Natural killer cell (primary cell): ENCODE results near the gene DTNB. TPM values are rescaled to one million over a fixed set of nuclear protein-coding genes. Genes with fewer than 3 reads are reported as not detected.
"Not testable (repeated sequence)": the region's sequence is repeated elsewhere in the genome, so short reads cannot be mapped to it uniquely, and the experiment has no call there.

Experiments used
- ATAC-seq, 3 donors: fragments of 150-1000 bp in 2 of 3; fragments of 200-7000 bp in 1 of 3; cut with Tn5 transposase; 1 replicate in 1 of 3; 2 replicates in 2 of 3; pipeline ENCODE4 v1.10.0; 2021; ENCODE audit warnings: mild to moderate bottlenecking in 2 of 3, moderate library complexity in 2 of 3
- DNase-seq, 2 donors: peaks; one replicate each; pipeline versions ENCODE4 v3.0.0 to v3.0.0-alpha.2; 2013 to 2021; ENCODE audit warnings: mixed read lengths in 1 of 2
- H3K27ac ChIP-seq: one replicate; pipeline ENCODE4 v1.5.1; 2013; ENCODE audit warnings: mild to moderate bottlenecking, low read length
- H3K27me3 ChIP-seq: one replicate; pipeline ENCODE4 v1.6.1; 2013; ENCODE audit warnings: low read length; ENCODE audit not compliant: control insufficient read depth, insufficient read depth
- H3K36me3 ChIP-seq: one replicate; pipeline ENCODE4 v1.6.1; 2013; ENCODE audit warnings: low read length; ENCODE audit not compliant: control insufficient read depth, insufficient read depth
- H3K4me1 ChIP-seq: one replicate; pipeline ENCODE4 v1.6.1; 2013; ENCODE audit warnings: low read length; ENCODE audit not compliant: control insufficient read depth, insufficient read depth
- H3K4me3 ChIP-seq: one replicate; pipeline ENCODE4 v1.5.1; 2013; ENCODE audit warnings: low read length
- H3K9me3 ChIP-seq: one replicate; pipeline ENCODE4 v1.6.1; 2013; ENCODE audit warnings: low read length; ENCODE audit not compliant: control insufficient read depth, insufficient read depth
- H3K27ac Mint-ChIP-seq, 2 donors: one replicate each; pipeline ENCODE4 v1.8.0; 2022; ENCODE audit warnings: mild to moderate bottlenecking in 2 of 2, mixed read lengths in 2 of 2, moderate library complexity in 1 of 2
- H3K27me3 Mint-ChIP-seq, 2 donors: one replicate each; pipeline ENCODE4 v1.8.0; 2022; ENCODE audit warnings: low read depth in 2 of 2, mixed read lengths in 2 of 2
- H3K36me3 Mint-ChIP-seq: one replicate; pipeline ENCODE4 v1.8.0; 2022; ENCODE audit warnings: mixed read lengths
- H3K4me1 Mint-ChIP-seq, 2 donors: one replicate each; pipeline ENCODE4 v1.8.0; 2022; ENCODE audit warnings: mixed read lengths in 2 of 2
- H3K4me3 Mint-ChIP-seq: one replicate; pipeline ENCODE4 v1.8.0; 2022; ENCODE audit warnings: mild to moderate bottlenecking, moderate library complexity, mixed read lengths
- H3K9me3 Mint-ChIP-seq, 2 donors: one replicate each; pipeline ENCODE4 v1.8.0; 2022; ENCODE audit warnings: mixed read lengths in 2 of 2
- CTCF ChIP-seq: fragments of 200-600 bp; IDR thresholded peaks from one replicate; pipeline ENCODE4 v1.8.0; 2022; ENCODE audit warnings: antibody characterized with exemption
- WGBS: methylation state at CpG from one replicate; pipeline ENCODE4 v1.1.7; 2013; ENCODE audit warnings: missing lambda C conversion rate; ENCODE audit not compliant: insufficient coverage; 5-methylcytosine and 5-hydroxymethylcytosine counted together
- intact Hi-C: fragments of 100-400 bp; cut with micrococcal nuclease; formaldehyde crosslinking; loops from one replicate; pipeline ENCODE4 v1.14.2; 2022
- total RNA-seq, 4 donors: library from RNA; stranded (reverse); fragments of 120-200 nt in 1 of 4; gene quantifications; one replicate each; pipeline versions ENCODE4 v1.2.3 to v1.2.4, GENCODE V29; 2013 to 2022

Gene DTNB
- total RNA-seq, 3 donors from 2014 or later (not counting 1 experiment from before 2014, with no cell fraction given), result 20.8 to 33.7 (median 23.6) TPM

- Mint-ChIP-seq H3K27ac (no peak overlapping the region), H3K9me3 (no peaks in the 10 kb centered on the region), H3K36me3 (no peaks in the 10 kb centered on the region), H3K27me3 (no peaks in the 10 kb centered on the region), H3K4me3 (no peak overlapping the region), H3K4me1 (no peaks in the 10 kb centered on the region)
- 86% methylated on average over 1 of the region's 1 CpG for WGBS
- Histone ChIP-seq H3K9me3 (no peaks in the 10 kb centered on the region), H3K4me3 (no peak overlapping the region), H3K4me1 (no peaks in the 10 kb centered on the region), H3K27me3 (no peaks in the 10 kb centered on the region), H3K36me3 (no peaks in the 10 kb centered on the region), H3K27ac (no peak overlapping the region)
- DNase-seq (no peak), ATAC-seq (no peak)
- intact Hi-C loops, result no loop called here
- TF ChIP-seq CTCF, result no peak
Observed at GRCh38 chr2:25635797-25636196, 37.6 kb downstream of the DTNB start.

- not testable (repeated sequence) for H3K4me3 ChIP-seq
Observed at GRCh38 chr2:25633801-25634200, 39.6 kb downstream of the DTNB start.

GRCh38 chr2:25632396-25632795, 41.0 kb downstream of the DTNB start:
- Histone ChIP-seq H3K9me3 (no peaks in the 10 kb centered on the region), H3K27ac (no peak overlapping the region), H3K27me3 (no peaks in the 10 kb centered on the region), H3K4me1 (no peaks in the 10 kb centered on the region), H3K4me3 (no peak overlapping the region), H3K36me3 (peaks cover 5% of the 10 kb centered on the region)
- Mint-ChIP-seq H3K27me3 (no peaks in the 10 kb centered on the region), H3K4me3 (no peak overlapping the region), H3K27ac (no peak overlapping the region), H3K36me3 (peaks cover 7% of the 10 kb centered on the region), H3K9me3 (no peaks in the 10 kb centered on the region), H3K4me1 (no peaks in the 10 kb centered on the region)
- no peak for ATAC-seq
- 94% methylated on average over 2 of the region's 2 CpGs for WGBS
- DNase-seq, result no peak
- TF ChIP-seq CTCF, result no peak
- intact Hi-C loops, result no loop called here

More at GRCh38 chr2:25633801-25634200, 39.6 kb downstream of the DTNB start:
- H3K27ac ChIP-seq, H3K4me3 Mint-ChIP-seq, DNase-seq, ATAC-seq, H3K9me3 Mint-ChIP-seq, intact Hi-C loops, H3K36me3 Mint-ChIP-seq, H3K36me3 ChIP-seq, H3K4me1 ChIP-seq, H3K27me3 ChIP-seq, H3K27me3 Mint-ChIP-seq, H3K9me3 ChIP-seq, H3K4me1 Mint-ChIP-seq, H3K27ac Mint-ChIP-seq: not testable (repeated sequence)
- WGBS, result 90% methylated on average over 28 of the region's 34 CpGs

GRCh38 chr2:25624635-25625034, 48.7 kb downstream of the DTNB start:
- Mint-ChIP-seq H3K4me3 (no peak overlapping the region), H3K27ac (no peak overlapping the region), H3K9me3 (no peaks in the 10 kb centered on the region), H3K4me1 (no peaks in the 10 kb centered on the region), H3K27me3 (no peaks in the 10 kb centered on the region), H3K36me3 (peaks cover 7% of the 10 kb centered on the region)
- ATAC-seq (no peak), DNase-seq (no peak)
- TF ChIP-seq CTCF, result no peak
- H3K9me3 ChIP-seq, result no peaks in the 10 kb centered on the region
- no peaks in the 10 kb centered on the region for H3K27me3 ChIP-seq
- peaks cover 11% of the 10 kb centered on the region for H3K36me3 ChIP-seq
- WGBS, result 100% methylated on average over 2 of the region's 2 CpGs
- intact Hi-C loops, result no loop called here
- no peaks in the 10 kb centered on the region for H3K4me1 ChIP-seq
- H3K4me3 ChIP-seq, result no peak overlapping the region
- no peak overlapping the region for H3K27ac ChIP-seq
